Stimulated activated naive CD8-positive, alpha-beta T cell treated with anti-CD3 and anti-CD28 coated beads, Interleukin-15, Interleukin-2, amounts not matched to agents 100 ng/mL and 50 ng/mL, for 24 hours (primary cell): ENCODE measurements around the gene CRYGN.

ENCODE experiments used
- H3K27ac Mint-ChIP-seq: one replicate; pipeline ENCODE4 v1.8.0; 2021; ENCODE audit warnings: mild to moderate bottlenecking, mixed read lengths
- H3K27me3 Mint-ChIP-seq: one replicate; pipeline ENCODE4 v1.8.0; 2021; ENCODE audit warnings: mixed read lengths
- H3K36me3 Mint-ChIP-seq: one replicate; pipeline ENCODE4 v1.8.0; 2021; ENCODE audit warnings: low read depth, mixed read lengths
- H3K4me1 Mint-ChIP-seq: one replicate; pipeline ENCODE4 v1.8.0; 2021; ENCODE audit warnings: low read depth, mixed read lengths
- H3K4me3 Mint-ChIP-seq: one replicate; pipeline ENCODE4 v1.8.0; 2021; ENCODE audit warnings: mild to moderate bottlenecking, mixed read lengths
- H3K9me3 Mint-ChIP-seq: one replicate; pipeline ENCODE4 v1.8.0; 2021; ENCODE audit warnings: mixed read lengths

The CRYGN gene

GRCh38 chr7:151413241-151413640 is 26.7 kb downstream of the CRYGN start:
- H3K36me3 Mint-ChIP-seq, result peaks cover 3% of the 10 kb centered on the region
- no peak overlapping the region for H3K4me3 Mint-ChIP-seq
- H3K27me3 Mint-ChIP-seq, result peaks cover 45% of the 10 kb centered on the region
- peaks cover 3% of the 10 kb centered on the region for H3K9me3 Mint-ChIP-seq
- H3K27ac Mint-ChIP-seq, result no peak overlapping the region
- peaks cover 52% of the 10 kb centered on the region for H3K4me1 Mint-ChIP-seq

- H3K27me3 Mint-ChIP-seq, result peaks cover 43% of the 10 kb centered on the region
- H3K9me3 Mint-ChIP-seq, result no peaks in the 10 kb centered on the region
- no peaks in the 10 kb centered on the region for H3K36me3 Mint-ChIP-seq
Measured at GRCh38 chr7:151412318-151412717, 27.6 kb downstream of the CRYGN start.

GRCh38 chr7:151411551-151411950 is 28.4 kb downstream of the CRYGN start:
- Mint-ChIP-seq H3K27me3 (peaks cover 44% of the 10 kb centered on the region), H3K9me3 (no peaks in the 10 kb centered on the region), H3K4me1 (peaks cover 52% of the 10 kb centered on the region), H3K27ac (no peak overlapping the region), H3K36me3 (no peaks in the 10 kb centered on the region), H3K4me3 (no peak overlapping the region)

More at GRCh38 chr7:151412318-151412717, 27.6 kb downstream of the CRYGN start:
- no peak overlapping the region for H3K4me3 Mint-ChIP-seq
- H3K4me1 Mint-ChIP-seq, result peaks cover 52% of the 10 kb centered on the region
- H3K27ac Mint-ChIP-seq, result no peak overlapping the region

- H3K9me3 Mint-ChIP-seq, result no peaks in the 10 kb centered on the region
- no peak overlapping the region for H3K27ac Mint-ChIP-seq
- peaks cover 51% of the 10 kb centered on the region for H3K4me1 Mint-ChIP-seq
- peak overlapping the region; percentile 20 for H3K4me3 Mint-ChIP-seq
- no peaks in the 10 kb centered on the region for H3K36me3 Mint-ChIP-seq
- peaks cover 44% of the 10 kb centered on the region for H3K27me3 Mint-ChIP-seq
Measured at GRCh38 chr7:151410405-151411390, 29.2 kb downstream of the CRYGN start.

GRCh38 chr7:151409667-151410404 is 30.1 kb downstream of the CRYGN start, which contains the start of gene WDR86:
Gene WDR86, minus strand, starts transcription at chr7:151410038. Its CDS starts 449 bp downstream, at chr7:151409589.
- Mint-ChIP-seq H3K4me3 (peak within 1 kb of the TSS; percentile 71), H3K36me3 (no peaks in the 10 kb centered on the region), H3K27me3 (peaks cover 39% of the 10 kb centered on the region), H3K4me1 (peaks cover 46% of the 10 kb centered on the region), H3K9me3 (no peaks in the 10 kb centered on the region), H3K27ac (no peak within 1 kb of the TSS)

GRCh38 chr7:151408839-151409666 is 30.9 kb downstream of the CRYGN start:
- H3K9me3 Mint-ChIP-seq, result no peaks in the 10 kb centered on the region
- peaks cover 39% of the 10 kb centered on the region for H3K27me3 Mint-ChIP-seq

GRCh38 chr7:151408498-151408838 is 31.5 kb downstream of the CRYGN start:
- Mint-ChIP-seq H3K36me3 (no peaks in the 10 kb centered on the region), H3K27me3 (peaks cover 39% of the 10 kb centered on the region), H3K4me1 (peaks cover 39% of the 10 kb centered on the region), H3K27ac (no peak overlapping the region), H3K4me3 (peak overlapping the region; percentile 71), H3K9me3 (no peaks in the 10 kb centered on the region)

More at GRCh38 chr7:151408839-151409666, 30.9 kb downstream of the CRYGN start:
- Mint-ChIP-seq H3K27ac (no peak overlapping the region), H3K36me3 (no peaks in the 10 kb centered on the region), H3K4me3 (peak overlapping the region; percentile 71), H3K4me1 (peaks cover 41% of the 10 kb centered on the region)

- Mint-ChIP-seq H3K36me3 (no peaks in the 10 kb centered on the region), H3K27me3 (peaks cover 28% of the 10 kb centered on the region), H3K4me3 (no peak overlapping the region), H3K9me3 (no peaks in the 10 kb centered on the region), H3K27ac (no peak overlapping the region), H3K4me1 (peaks cover 27% of the 10 kb centered on the region)
Measured at GRCh38 chr7:151406886-151407583, 32.9 kb downstream of the CRYGN start.

- Mint-ChIP-seq H3K4me3 (no peak overlapping the region), H3K36me3 (no peaks in the 10 kb centered on the region), H3K27ac (no peak overlapping the region), H3K27me3 (peaks cover 20% of the 10 kb centered on the region), H3K9me3 (no peaks in the 10 kb centered on the region), H3K4me1 (peaks cover 21% of the 10 kb centered on the region)
Measured at GRCh38 chr7:151406051-151406875, 33.7 kb downstream of the CRYGN start.

GRCh38 chr7:151405588-151405987 is 34.4 kb downstream of the CRYGN start:
- Mint-ChIP-seq H3K27me3 (peaks cover 13% of the 10 kb centered on the region), H3K9me3 (no peaks in the 10 kb centered on the region), H3K4me3 (no peak overlapping the region), H3K4me1 (peaks cover 14% of the 10 kb centered on the region), H3K27ac (no peak overlapping the region), H3K36me3 (no peaks in the 10 kb centered on the region)

GRCh38 chr7:151405056-151405455 is 34.9 kb downstream of the CRYGN start:
- H3K4me3 Mint-ChIP-seq, result no peak overlapping the region
- no peak overlapping the region for H3K27ac Mint-ChIP-seq
- no peaks in the 10 kb centered on the region for H3K36me3 Mint-ChIP-seq
- peaks cover 14% of the 10 kb centered on the region for H3K4me1 Mint-ChIP-seq
- peaks cover 13% of the 10 kb centered on the region for H3K27me3 Mint-ChIP-seq
- H3K9me3 Mint-ChIP-seq, result no peaks in the 10 kb centered on the region

- Mint-ChIP-seq H3K27ac (no peak overlapping the region), H3K27me3 (peaks cover 13% of the 10 kb centered on the region), H3K36me3 (no peaks in the 10 kb centered on the region), H3K4me1 (peaks cover 14% of the 10 kb centered on the region), H3K9me3 (no peaks in the 10 kb centered on the region), H3K4me3 (no peak overlapping the region)
Measured at GRCh38 chr7:151404216-151405011, 35.5 kb downstream of the CRYGN start.

GRCh38 chr7:151403764-151404163 is 36.2 kb downstream of the CRYGN start:
- Mint-ChIP-seq H3K27ac (no peak overlapping the region), H3K9me3 (no peaks in the 10 kb centered on the region), H3K36me3 (no peaks in the 10 kb centered on the region), H3K27me3 (peaks cover 10% of the 10 kb centered on the region), H3K4me1 (peaks cover 10% of the 10 kb centered on the region), H3K4me3 (no peak overlapping the region)
